Fibroblast of gingiva (primary cell): ENCODE data around the gene SAC3D1.

Source experiments
- DNase-seq: peaks from one replicate; pipeline ENCODE4 v3.0.0-alpha.2; 2011; ENCODE audit warnings: low read depth

The SAC3D1 gene

GRCh38 chr11:65026810-65027209 is 14.2 kb upstream of the SAC3D1 start:
- DNase-seq: no peak

GRCh38 chr11:65027213-65028067 is 13.6 kb upstream of the SAC3D1 start, which contains the start of gene SNX15:
TSS of gene SNX15 (plus strand) at chr11:65027439. CDS start at chr11:65027538, 99 bp downstream.
- DNase-seq: peak; percentile 98

- DNase-seq: no peak
These were observed 8.8 kb upstream of the SAC3D1 start for GRCh38 chr11:65032216-65032615.

GRCh38 chr11:65034423-65034822 is 6.6 kb upstream of the SAC3D1 start:
- no peak for DNase-seq

GRCh38 chr11:65035579-65035978 is 5.4 kb upstream of the SAC3D1 start:
- DNase-seq: no peak

GRCh38 chr11:65036931-65037330 is 4.1 kb upstream of the SAC3D1 start:
- no peak for DNase-seq

- DNase-seq: no peak
These were observed 527 bp upstream of the SAC3D1 start for GRCh38 chr11:65040520-65040846.

- DNase-seq: no peak
These were observed 1.9 kb downstream of the SAC3D1 start for GRCh38 chr11:65042891-65043290.

GRCh38 chr11:65043881-65044501 is 3.0 kb downstream of the SAC3D1 start:
- peak; percentile 48 for DNase-seq

- no peak for DNase-seq
These were observed 4.1 kb downstream of the SAC3D1 start for GRCh38 chr11:65045061-65045460.

- DNase-seq: no peak
These were observed 4.7 kb downstream of the SAC3D1 start for GRCh38 chr11:65045728-65046127.

GRCh38 chr11:65047581-65048422 is 6.8 kb downstream of the SAC3D1 start:
- no peak for DNase-seq

GRCh38 chr11:65051398-65051858 is 10.4 kb downstream of the SAC3D1 start:
- no peak for DNase-seq

GRCh38 chr11:65053827-65054508 is 13.0 kb downstream of the SAC3D1 start:
- no peak for DNase-seq

- no peak for DNase-seq
These were observed 14.5 kb downstream of the SAC3D1 start for GRCh38 chr11:65055538-65055937.

- DNase-seq: no peak
These were observed 16.0 kb downstream of the SAC3D1 start for GRCh38 chr11:65056999-65057398.

GRCh38 chr11:65057526-65057925 is 16.5 kb downstream of the SAC3D1 start:
- DNase-seq: no peak

- DNase-seq: no peak
These were observed 17.0 kb downstream of the SAC3D1 start for GRCh38 chr11:65058012-65058411.

GRCh38 chr11:65058419-65059054 is 17.5 kb downstream of the SAC3D1 start, which contains the start of gene NAALADL1:
TSS of gene NAALADL1 (minus strand) at chr11:65058553. CDS start at chr11:65058521, 32 bp downstream.
- DNase-seq: no peak

- DNase-seq: no peak
These were observed 18.5 kb downstream of the SAC3D1 start for GRCh38 chr11:65059523-65059922.
